Naive thymus-derived CD4-positive, alpha-beta T cell (primary cell): Measurements from ENCODE around the gene ANKIB1. TPM values are rescaled to one million over a fixed set of nuclear protein-coding genes. Genes with fewer than 3 reads are reported as not detected.

Experiments used
- ATAC-seq: fragments of 150-1000 bp; cut with Tn5 transposase; 2 replicates; pipeline ENCODE4 v1.10.0; 2021; ENCODE audit warnings: mild to moderate bottlenecking, moderate library complexity
- CTCF ChIA-PET: fragments of 350-600 bp; sonication (Branson Sonifier 250); formaldehyde crosslinking; loops from one replicate; lab custom pipeline; 2021; ENCODE audit warnings: antibody characterized with exemption; lab: Charles Lee
- POLR2A ChIA-PET: fragments of 350-600 bp; sonication (Branson Sonifier 250); formaldehyde crosslinking; loops from one replicate; lab custom pipeline; 2021; ENCODE audit warnings: antibody characterized with exemption, inconsistent platforms; lab: Charles Lee
- DNase-seq, 9 donors: peaks; one replicate each; pipeline versions ENCODE4 v3.0.0 to v3.0.0-alpha.2; 2020 to 2022; ENCODE audit warnings: mixed read lengths in 1 of 9
- H3K27ac ChIP-seq: one replicate; pipeline ENCODE4 v1.7.0; 2013; ENCODE audit warnings: mild to moderate bottlenecking, low read depth, low read length, moderate library complexity
- H3K27me3 ChIP-seq, 2 donors: one replicate each; pipeline ENCODE4 v1.7.0; 2013; ENCODE audit warnings: low read length in 2 of 2, mild to moderate bottlenecking in 2 of 2, moderate library complexity in 2 of 2; ENCODE audit not compliant: control insufficient read depth in 2 of 2, insufficient read depth in 2 of 2
- H3K36me3 ChIP-seq, 3 experiments: 1 replicate in 2 of 3; 2 replicates in 1 of 3; pipeline ENCODE4 v1.7.0; 2013; ENCODE audit warnings: low read length in 3 of 3, mild to moderate bottlenecking in 3 of 3, moderate library complexity in 1 of 3; ENCODE audit not compliant: insufficient read depth in 3 of 3, control insufficient read depth in 2 of 3
- H3K4me1 ChIP-seq, 2 donors: one replicate each; pipeline ENCODE4 v1.7.0; 2013; ENCODE audit warnings: low read length in 2 of 2, mild to moderate bottlenecking in 2 of 2, moderate library complexity in 1 of 2; ENCODE audit not compliant: control insufficient read depth in 2 of 2, insufficient read depth in 2 of 2
- H3K4me3 ChIP-seq: 2 replicates; pipeline ENCODE4 v1.7.0; 2013; ENCODE audit warnings: mild to moderate bottlenecking, low read length
- H3K9me3 ChIP-seq, 3 experiments: 1 replicate in 2 of 3; 2 replicates in 1 of 3; pipeline ENCODE4 v1.7.0; 2013; ENCODE audit warnings: low read length in 3 of 3; ENCODE audit not compliant: control insufficient read depth in 2 of 3
- H3K27ac Mint-ChIP-seq, 9 donors: one replicate each; pipeline ENCODE4 v1.8.0; 2020 to 2022; ENCODE audit warnings: mixed read lengths in 9 of 9, mild to moderate bottlenecking in 8 of 9, moderate library complexity in 5 of 9, inconsistent platforms in 2 of 9
- H3K27me3 Mint-ChIP-seq, 5 donors: one replicate each; pipeline ENCODE4 v1.8.0; 2021 to 2022; ENCODE audit warnings: mixed read lengths in 5 of 5, mild to moderate bottlenecking in 1 of 5
- H3K36me3 Mint-ChIP-seq, 5 donors: one replicate each; pipeline ENCODE4 v1.8.0; 2020 to 2022; ENCODE audit warnings: mixed read lengths in 5 of 5, mild to moderate bottlenecking in 3 of 5, inconsistent platforms in 1 of 5
- H3K4me1 Mint-ChIP-seq, 7 donors: one replicate each; pipeline ENCODE4 v1.8.0; 2020 to 2022; ENCODE audit warnings: mixed read lengths in 7 of 7, mild to moderate bottlenecking in 3 of 7, inconsistent platforms in 1 of 7
- H3K4me3 Mint-ChIP-seq, 10 donors: one replicate each; pipeline ENCODE4 v1.8.0; 2020 to 2022; ENCODE audit warnings: mild to moderate bottlenecking in 10 of 10, mixed read lengths in 10 of 10, moderate library complexity in 6 of 10, inconsistent platforms in 2 of 10
- H3K9me3 Mint-ChIP-seq, 11 donors: one replicate each; pipeline ENCODE4 v1.8.0; 2020 to 2022; ENCODE audit warnings: mixed read lengths in 11 of 11, mild to moderate bottlenecking in 4 of 11, inconsistent platforms in 1 of 11, moderate library complexity in 1 of 11
- intact Hi-C, 2 donors: fragments of 100-400 bp; cut with micrococcal nuclease; formaldehyde crosslinking; loops; one replicate each; pipeline ENCODE4 v1.15.1; 2023
- polyA plus RNA-seq, 2 donors: library from polyadenylated mRNA; unstranded; fragments of 300-500 nt; fragmentation: Illumina TruSeq; gene quantifications; one replicate each; pipeline ENCODE4 v1.2.3, GENCODE V29; 2021
- total RNA-seq, 6 experiments: library from RNA in 5 of 6; stranded (reverse) in 5 of 6; gene quantifications; 1 replicate in 5 of 6; 2 replicates in 1 of 6; pipeline ENCODE4 v1.2.3 and lab custom pipeline; 2021 to 2026

ANKIB1 gene
- total and polyA plus RNA-seq, 7 experiments from 2014 or later = 5.8 to 98.6 (median 67.6) TPM

GRCh38 chr7:92259062-92259461 lies 13.3 kb downstream of the ANKIB1 start:
- peaks cover 7 to 38% (median 23%) of the 10 kb centered on the region in 5 donors for H3K36me3 Mint-ChIP-seq
- CTCF ChIA-PET = no interaction called here

GRCh38 chr7:92259610-92260247 lies 14.0 kb downstream of the ANKIB1 start:
- H3K4me3 Mint-ChIP-seq = no peak overlapping the region
- H3K27ac Mint-ChIP-seq = peak overlapping the region in 1 of 9 donors; percentile 20
- Histone ChIP-seq H3K27me3 (no peaks in the 10 kb centered on the region), H3K9me3 (no peaks in the 10 kb centered on the region), H3K4me3 (no peak overlapping the region), H3K4me1 (no peaks in the 10 kb centered on the region), H3K27ac (no peak overlapping the region), H3K36me3 (peaks cover 0 to 10% (median 0%) of the 10 kb centered on the region in 3 experiments)
- ChIA-PET CTCF (no interaction called here), POLR2A (interaction anchor here (0.7 kb wide), 1 partner anchor 34 kb away, joined by 4 read pairs; no protein-coding TSS in a partner anchor)
- peaks cover 7 to 37% (median 22%) of the 10 kb centered on the region in 5 donors for H3K36me3 Mint-ChIP-seq
- DNase-seq (no peak), ATAC-seq (no peak)
- H3K27me3 Mint-ChIP-seq = no peaks in the 10 kb centered on the region
- peaks cover 0 to 5% (median 4%) of the 10 kb centered on the region in 11 donors for H3K9me3 Mint-ChIP-seq
- intact Hi-C loops = no loop called here
- H3K4me1 Mint-ChIP-seq = peaks cover 11 to 37% (median 22%) of the 10 kb centered on the region in 7 donors

More at GRCh38 chr7:92259062-92259461, 13.3 kb downstream of the ANKIB1 start:
- intact Hi-C loops = no loop called here
- DNase-seq = no peak
- Mint-ChIP-seq H3K27ac (no peak overlapping the region), H3K27me3 (no peaks in the 10 kb centered on the region), H3K4me3 (no peak overlapping the region), H3K4me1 (peaks cover 11 to 38% (median 22%) of the 10 kb centered on the region in 7 donors), H3K9me3 (peaks cover 0 to 6% (median 4%) of the 10 kb centered on the region in 11 donors)
- H3K9me3 ChIP-seq = no peaks in the 10 kb centered on the region
- H3K27me3 ChIP-seq = no peaks in the 10 kb centered on the region
- POLR2A ChIA-PET = no interaction called here
- no peak overlapping the region for H3K27ac ChIP-seq
- H3K4me1 ChIP-seq = no peaks in the 10 kb centered on the region
- ATAC-seq = no peak
- H3K4me3 ChIP-seq = no peak overlapping the region
- H3K36me3 ChIP-seq = peaks cover 0 to 10% (median 0%) of the 10 kb centered on the region in 3 experiments

DNA sequence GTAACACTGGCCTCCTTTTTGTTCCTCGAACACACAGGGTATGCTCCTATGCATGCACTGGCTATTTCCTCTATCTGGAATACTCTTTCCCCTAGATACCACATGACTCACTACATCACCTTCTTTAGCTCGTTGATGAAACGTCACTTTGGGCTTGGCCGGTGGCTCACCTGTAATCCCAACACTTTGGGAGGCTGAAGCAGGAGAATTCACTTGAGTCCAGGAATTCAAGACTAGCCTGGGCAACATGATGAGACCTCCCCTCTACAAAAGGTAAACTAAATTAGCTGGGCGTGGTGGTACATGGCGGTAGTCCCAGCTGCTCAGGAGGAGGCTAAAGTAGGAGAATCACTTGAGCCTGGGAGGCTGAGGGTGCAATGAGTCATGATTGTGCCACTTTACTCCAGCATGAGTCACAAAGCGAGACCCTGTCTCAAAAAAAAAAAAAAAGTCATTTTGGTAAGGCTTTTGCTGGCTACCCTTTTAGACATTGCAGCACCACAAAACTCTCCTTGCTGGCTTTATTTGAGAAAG lies 14.5 kb downstream of the ANKIB1 start:
- Histone ChIP-seq H3K9me3 (no peaks in the 10 kb centered on the region), H3K27me3 (no peaks in the 10 kb centered on the region), H3K27ac (no peak overlapping the region), H3K4me1 (no peaks in the 10 kb centered on the region), H3K4me3 (no peak overlapping the region), H3K36me3 (peaks cover 0 to 10% (median 0%) of the 10 kb centered on the region in 3 experiments)
- DNase-seq = no peak
- Mint-ChIP-seq H3K27me3 (no peaks in the 10 kb centered on the region), H3K9me3 (no peaks in the 10 kb centered on the region), H3K4me3 (no peak overlapping the region), H3K4me1 (peaks cover 6 to 32% (median 21%) of the 10 kb centered on the region in 7 donors), H3K36me3 (peaks cover 7 to 31% (median 17%) of the 10 kb centered on the region in 5 donors), H3K27ac (peak overlapping the region in 1 of 9 donors; percentile 20)
- intact Hi-C loops = no loop called here
- no peak for ATAC-seq
- ChIA-PET CTCF (no interaction called here), POLR2A (interaction anchor here (0.7 kb wide), 1 partner anchor 34 kb away, joined by 4 read pairs; no protein-coding TSS in a partner anchor)

DNA sequence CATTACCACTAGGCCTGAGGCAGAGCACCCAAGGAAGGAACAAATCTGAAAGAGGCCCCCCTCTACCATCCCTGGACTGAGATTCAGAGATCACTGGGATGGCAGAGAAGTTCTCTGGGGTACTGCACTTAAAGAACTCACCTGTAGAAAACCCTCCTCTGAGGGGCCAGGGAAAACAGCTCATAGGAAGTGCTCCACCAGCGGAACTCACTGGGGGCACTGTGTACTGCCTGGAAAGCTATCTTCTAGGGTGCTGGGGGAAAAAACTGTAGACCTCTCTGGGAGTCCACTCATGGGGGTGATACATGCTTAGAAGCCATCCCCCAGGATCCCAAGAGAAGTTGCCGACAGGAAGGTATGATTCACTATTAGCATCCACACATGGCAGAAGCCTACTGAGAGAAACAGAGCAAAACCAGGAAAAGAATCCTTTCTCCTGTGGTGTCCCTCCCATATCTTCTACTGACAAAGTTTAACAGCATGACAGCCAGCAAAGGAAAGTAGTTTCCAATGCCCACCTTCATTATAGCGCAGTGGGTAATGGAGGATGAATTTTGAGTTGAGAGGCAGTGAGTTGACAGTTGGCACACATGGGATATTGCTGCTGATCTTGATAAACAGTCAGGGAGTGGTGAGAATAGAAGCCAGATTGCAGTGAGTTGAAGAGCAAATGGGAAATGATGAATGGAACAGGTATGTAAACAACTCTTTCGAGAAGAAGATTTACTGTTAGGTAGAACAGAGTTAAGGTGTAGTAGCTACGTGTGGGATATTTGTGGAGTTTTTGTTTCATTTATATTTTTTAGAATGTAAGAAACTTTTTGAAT lies 20.9 kb downstream of the ANKIB1 start:
- no peaks in the 10 kb centered on the region for H3K4me1 ChIP-seq
- ChIA-PET POLR2A (no interaction called here), CTCF (no interaction called here)
- ATAC-seq (no peak), DNase-seq (no peak)
- intact Hi-C loops = no loop called here
- H3K9me3 ChIP-seq = no peaks in the 10 kb centered on the region
- no peaks in the 10 kb centered on the region for H3K9me3 Mint-ChIP-seq
- no peak overlapping the region for H3K4me3 Mint-ChIP-seq
- no peak overlapping the region for H3K27ac ChIP-seq
- H3K36me3 Mint-ChIP-seq = peaks cover 0 to 15% (median 8%) of the 10 kb centered on the region in 5 donors
- H3K36me3 ChIP-seq = no peaks in the 10 kb centered on the region
- H3K27me3 Mint-ChIP-seq = no peaks in the 10 kb centered on the region
- H3K4me1 Mint-ChIP-seq = peaks cover 0 to 11% (median 2%) of the 10 kb centered on the region in 7 donors
- H3K27ac Mint-ChIP-seq = no peak overlapping the region
- H3K4me3 ChIP-seq = no peak overlapping the region
- no peaks in the 10 kb centered on the region for H3K27me3 ChIP-seq

DNA sequence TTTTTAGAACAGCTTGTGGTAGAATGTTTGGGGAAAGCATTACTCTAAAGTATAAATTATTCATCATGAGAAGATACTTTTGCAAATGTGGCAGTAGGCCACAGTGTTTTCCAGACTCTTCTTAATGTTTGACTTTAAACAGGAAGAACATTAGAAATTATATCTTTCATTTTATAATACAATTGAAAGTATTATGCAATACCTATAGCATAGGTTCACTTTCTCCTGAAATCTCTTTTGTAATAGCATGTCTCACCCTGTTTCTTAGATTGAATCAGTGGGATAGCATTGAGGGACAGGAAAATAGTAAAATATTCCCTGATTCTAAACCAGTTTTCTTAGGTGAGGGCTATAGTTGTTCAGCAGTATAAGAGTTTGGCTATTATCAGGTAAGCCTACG lies 23.1 kb downstream of the ANKIB1 start:
- Histone ChIP-seq H3K36me3 (no peaks in the 10 kb centered on the region), H3K27me3 (no peaks in the 10 kb centered on the region), H3K27ac (no peak overlapping the region), H3K4me1 (no peaks in the 10 kb centered on the region), H3K9me3 (no peaks in the 10 kb centered on the region), H3K4me3 (no peak overlapping the region)
- POLR2A ChIA-PET = no interaction called here
- no peak overlapping the region for H3K27ac Mint-ChIP-seq
- no peak overlapping the region for H3K4me3 Mint-ChIP-seq
- DNase-seq (no peak), ATAC-seq (no peak)
- intact Hi-C loops = no loop called here
- CTCF ChIA-PET = no interaction called here
- no peaks in the 10 kb centered on the region for H3K9me3 Mint-ChIP-seq
- H3K4me1 Mint-ChIP-seq = peaks cover 3 to 23% (median 5%) of the 10 kb centered on the region in 7 donors
- H3K36me3 Mint-ChIP-seq = peaks cover 0 to 19% (median 6%) of the 10 kb centered on the region in 5 donors
- no peaks in the 10 kb centered on the region for H3K27me3 Mint-ChIP-seq

DNA sequence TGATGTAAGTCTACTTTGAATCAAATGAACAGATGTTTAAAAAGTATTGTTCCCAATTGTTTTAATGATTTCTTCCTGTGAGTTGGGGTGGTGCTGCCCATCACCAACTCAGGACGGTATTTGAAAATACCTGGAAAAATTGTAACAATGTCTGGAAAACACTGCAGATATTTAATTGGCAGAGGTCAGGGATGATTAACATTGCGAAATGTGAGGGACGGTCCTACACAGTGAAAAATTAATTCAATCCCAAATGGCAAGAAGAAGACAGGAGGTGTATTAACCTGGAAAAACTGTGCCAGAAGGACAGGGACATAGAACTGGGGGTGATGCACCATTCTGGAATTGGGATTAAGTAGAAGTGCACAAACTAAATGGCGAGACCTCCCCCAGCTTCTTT lies 29.6 kb downstream of the ANKIB1 start:
- no peak overlapping the region for H3K27ac ChIP-seq
- intact Hi-C loops = no loop called here
- no peak overlapping the region for H3K4me3 ChIP-seq
- H3K4me3 Mint-ChIP-seq = no peak overlapping the region
- ChIA-PET CTCF (interaction anchor here (0.8 kb wide), 1 partner anchor 450 kb away, joined by 3 read pairs; no protein-coding TSS in a partner anchor), POLR2A (no interaction called here)
- H3K27ac Mint-ChIP-seq = no peak overlapping the region
- H3K9me3 Mint-ChIP-seq = peaks cover 0 to 8% (median 4%) of the 10 kb centered on the region in 11 donors
- H3K27me3 ChIP-seq = no peaks in the 10 kb centered on the region
- peaks cover 0 to 10% (median 0%) of the 10 kb centered on the region in 3 experiments for H3K9me3 ChIP-seq
- no peak for ATAC-seq
- H3K4me1 ChIP-seq = no peaks in the 10 kb centered on the region
- no peaks in the 10 kb centered on the region for H3K36me3 ChIP-seq
- peaks cover 11 to 51% (median 26%) of the 10 kb centered on the region in 5 donors for H3K36me3 Mint-ChIP-seq
- peaks cover 4 to 33% (median 15%) of the 10 kb centered on the region in 7 donors for H3K4me1 Mint-ChIP-seq
- no peaks in the 10 kb centered on the region for H3K27me3 Mint-ChIP-seq
- no peak for DNase-seq
